Measurements from ENCODE around the gene CMC1. TPM values are rescaled to one million over a fixed set of nuclear protein-coding genes. Genes with fewer than 3 reads are reported as not detected.
A peak's percentile ranks its signal among the peaks of the same experiment; 100 is the strongest.

CMC1 gene
- total and polyA plus RNA-seq, 9 of the 15 experiments (the other 6 are each of a cell fraction or from before 2014, with no cell fraction given) = 15.9 to 74.6 (median 48.9) TPM

- TF ChIP-seq CREB3L1 (IDR thresholded peaks at IDR 0.05; ENCODE audit: borderline replicate concordance, low read depth) = peak; percentile 43
- TF ChIP-seq ZNF76 (CRISPR knock-in tag; IDR thresholded peaks at IDR 0.05; ENCODE audit: borderline replicate concordance) = no peak
- no peak for TF ChIP-seq ZNF280A (IDR thresholded peaks at IDR 0.05; ENCODE audit: low read depth, partially characterized antibody)
- TF ChIP-seq ZEB2 (IDR thresholded peaks at IDR 0.05) = peak; percentile 23; the same call in 1 of the 2 replicates
- TF ChIP-seq KDM4B (IDR thresholded peaks at IDR 0.05; ENCODE audit: borderline replicate concordance in 2 of 2, low read depth in 1 of 2) = peak in 1 of 2 experiments; percentile 74; a peak in 1 of 4 replicates
- TF ChIP-seq FOXK2 (conservative IDR thresholded peaks at IDR 0.05 in 1 of 2, IDR thresholded peaks at IDR 0.05 in 1 of 2; ENCODE audit: low read depth in 2 of 2) = peak; percentile 75 to 80
- TF ChIP-seq ETS1 (conservative IDR thresholded peaks at IDR 0.05; ENCODE audit: control insufficient read depth, low read depth, low read length) = peak; percentile 76; the same call in 1 of the 2 replicates
- TF ChIP-seq USF2 (CRISPR knock-in tag; IDR thresholded peaks at IDR 0.05) = 0 out of 2 replicates have a peak, but pooled peaks have one; percentile 1
- peak; percentile 40 for TF ChIP-seq HCFC1 (IDR thresholded peaks at IDR 0.05; ENCODE audit: low read depth, low read length)
- TF ChIP-seq ZNF740 (CRISPR knock-in tag; IDR thresholded peaks at IDR 0.05) = no peak
- TF ChIP-seq ZNF740 (tag; IDR thresholded peaks at IDR 0.05) = no peak
- TF ChIP-seq ZNF134 (CRISPR knock-in tag; conservative IDR thresholded peaks at IDR 0.05) = peak; percentile 52; the same call in 1 of the 2 replicates
- peak; percentile 37 to 75; a peak in 3 of 4 replicates for TF ChIP-seq MAZ (CRISPR knock-in tag; conservative IDR thresholded peaks at IDR 0.05 in 1 of 2, IDR thresholded peaks at IDR 0.05 in 1 of 2)
- peak; percentile 97 for TF ChIP-seq POLR2A (conservative IDR thresholded peaks at IDR 0.05)
- peak; percentile 97 to 98 for TF ChIP-seq NRF1 (conservative IDR thresholded peaks at IDR 0.05 in 1 of 2, IDR thresholded peaks at IDR 0.05 in 1 of 2)
- TF ChIP-seq NFE2 (IDR thresholded peaks at IDR 0.05; ENCODE audit: low read depth) = peak; percentile 48; the same call in 1 of the 2 replicates
- TF ChIP-seq SAP30 (IDR thresholded peaks at IDR 0.05; ENCODE audit: borderline replicate concordance, insufficient read depth, low read depth, low read length, poor library complexity, severe bottlenecking) = peak; percentile 80
- TF ChIP-seq ZNF766 (CRISPR knock-in tag; conservative IDR thresholded peaks at IDR 0.05) = no peak
Measured at GRCh38 chr3:28241221-28242160, at the start of gene CMC1 (continued).
